ENCODE results near the gene DDO.

The DDO gene

GRCh38 chr6:110419028-110419739 lies 3.8 kb upstream of the DDO start:
- DNase-seq (ENCODE audit: low spot score) = no peak

GRCh38 chr6:110418594-110418993 lies 3.2 kb upstream of the DDO start:
- no peak for DNase-seq (ENCODE audit: low spot score)

- no peak for DNase-seq (ENCODE audit: low spot score)
Measured at GRCh38 chr6:110414669-110415068, 706 bp downstream of the DDO start.

DNA sequence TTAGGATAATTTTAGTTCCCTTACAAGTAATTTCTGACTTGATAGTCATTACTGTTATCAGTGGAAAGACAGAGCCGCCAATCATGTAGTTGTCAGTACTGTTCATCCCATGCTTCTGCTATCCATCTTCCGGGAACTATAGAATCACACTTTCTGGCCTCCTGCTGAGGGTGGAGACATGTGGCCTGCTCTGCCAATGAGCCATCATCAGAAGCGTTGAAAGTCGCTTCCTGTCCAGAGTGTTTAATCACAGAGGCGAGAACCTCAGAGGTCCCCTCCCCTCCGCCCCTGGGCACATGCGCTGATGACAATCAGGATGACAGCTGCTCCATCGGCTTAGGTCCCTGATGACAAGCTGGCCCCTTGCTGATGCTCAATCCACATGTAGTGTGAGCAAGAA lies 3.0 kb downstream of the DDO start:
- no peak for DNase-seq (ENCODE audit: low spot score)

DNA sequence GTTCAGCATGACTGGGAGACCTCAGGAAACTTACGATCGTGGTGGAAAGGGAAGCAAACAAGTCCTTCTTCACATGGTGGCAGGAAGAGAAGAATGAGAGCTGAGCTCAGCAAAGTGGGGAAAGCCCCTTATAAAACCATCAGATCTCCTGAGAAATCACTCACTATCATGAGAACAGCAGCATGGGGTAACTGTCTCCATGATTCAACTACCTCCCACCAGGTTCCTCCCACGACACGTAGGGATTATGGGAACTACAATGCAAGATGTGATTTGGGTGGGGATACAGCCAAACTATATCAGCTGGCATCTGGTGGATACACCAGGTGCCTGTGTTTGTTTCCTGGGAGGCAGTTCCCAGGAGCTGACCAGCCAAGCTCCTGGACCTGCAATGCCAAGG lies 4.9 kb downstream of the DDO start:
- no peak for DNase-seq (ENCODE audit: low spot score)

DNA sequence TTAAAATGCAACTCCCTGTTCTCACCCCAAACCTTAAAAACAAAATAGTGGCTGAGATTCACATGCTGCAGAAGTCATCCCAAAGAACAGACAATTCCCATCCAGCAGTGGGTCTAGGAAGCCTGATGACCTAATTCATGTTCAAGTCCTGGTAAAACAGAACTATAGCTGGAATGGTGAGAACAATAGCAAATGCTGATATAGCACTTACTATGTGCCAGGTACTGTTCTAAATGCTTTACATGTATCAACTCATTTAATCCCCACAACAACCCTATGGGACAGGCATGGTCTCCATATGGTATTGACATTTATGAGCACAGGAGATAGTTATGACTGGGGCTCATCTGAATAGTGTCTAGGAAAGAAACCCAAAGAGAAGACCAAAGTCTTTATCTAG lies 5.6 kb downstream of the DDO start:
- DNase-seq (ENCODE audit: low spot score) = no peak

- no peak for DNase-seq (ENCODE audit: low spot score)
Measured at GRCh38 chr6:110408901-110409300, 6.5 kb downstream of the DDO start.

DNA sequence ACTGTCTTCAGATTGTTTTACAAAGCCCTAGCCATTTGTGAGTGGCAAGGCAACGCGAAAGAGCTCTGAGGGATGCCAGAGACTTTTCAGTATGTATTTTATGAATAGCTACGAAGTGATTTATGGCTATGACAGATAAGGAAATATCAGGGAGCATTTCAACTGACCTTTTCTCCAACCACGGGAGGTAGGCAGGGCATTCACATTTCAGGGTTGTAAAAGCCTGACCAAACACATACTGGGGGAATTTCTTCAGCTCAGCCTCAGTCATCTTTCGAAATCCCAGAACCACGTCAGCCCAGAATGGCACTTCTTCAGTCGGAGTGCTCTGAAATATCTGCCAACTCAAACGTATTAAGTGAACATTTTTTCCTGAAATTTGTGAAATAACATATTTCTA lies 10.8 kb downstream of the DDO start:
- DNase-seq (ENCODE audit: low spot score) = no peak

DNA sequence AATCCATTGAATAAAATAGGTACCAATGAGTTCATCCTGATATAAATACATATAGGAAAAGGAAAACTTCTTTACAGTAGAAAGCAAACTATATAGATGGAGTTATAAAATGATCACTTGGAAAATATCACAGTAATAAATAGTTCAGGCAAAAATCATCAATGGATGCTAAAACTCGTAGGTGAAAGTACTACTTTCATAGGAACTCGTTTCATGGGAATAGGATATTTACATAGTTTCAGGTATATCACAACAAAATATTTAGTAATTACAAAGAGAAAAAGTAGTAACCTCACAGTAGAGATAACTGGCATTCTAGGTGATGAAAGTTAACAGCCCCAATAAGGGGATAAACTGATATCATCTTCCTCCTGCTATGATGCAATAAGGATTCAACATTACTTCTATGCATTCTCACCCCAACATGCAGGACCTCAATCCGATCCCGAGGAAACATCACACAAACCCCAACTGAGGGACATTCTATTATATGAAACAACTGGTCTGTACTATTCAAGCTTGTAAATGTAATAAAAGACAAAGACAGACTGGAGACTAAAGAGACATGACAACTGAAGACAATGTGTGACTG lies 13.7 kb downstream of the DDO start:
- DNase-seq (ENCODE audit: low spot score) = no peak

DNA sequence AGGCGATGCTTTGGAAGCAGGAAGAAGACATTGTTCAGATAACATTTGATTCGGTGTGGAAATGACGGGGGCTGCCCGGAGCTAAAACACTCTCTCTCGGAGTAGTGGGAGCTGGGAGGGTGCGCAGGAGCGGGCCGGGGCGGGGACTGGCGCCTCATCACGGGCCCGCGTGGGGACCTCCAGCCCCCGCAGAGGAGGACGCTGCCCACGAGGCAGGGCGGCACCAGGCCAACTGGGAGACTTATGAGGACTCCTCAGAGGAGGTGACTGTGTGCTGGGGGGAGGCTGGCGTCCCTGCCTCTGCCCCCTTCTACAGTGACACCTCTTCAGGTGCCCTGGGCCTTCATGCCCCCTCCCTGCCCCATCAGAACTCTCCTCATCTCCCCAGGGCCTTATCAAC lies 15.2 kb downstream of the DDO start:
- no peak for DNase-seq (ENCODE audit: low spot score)

DNA sequence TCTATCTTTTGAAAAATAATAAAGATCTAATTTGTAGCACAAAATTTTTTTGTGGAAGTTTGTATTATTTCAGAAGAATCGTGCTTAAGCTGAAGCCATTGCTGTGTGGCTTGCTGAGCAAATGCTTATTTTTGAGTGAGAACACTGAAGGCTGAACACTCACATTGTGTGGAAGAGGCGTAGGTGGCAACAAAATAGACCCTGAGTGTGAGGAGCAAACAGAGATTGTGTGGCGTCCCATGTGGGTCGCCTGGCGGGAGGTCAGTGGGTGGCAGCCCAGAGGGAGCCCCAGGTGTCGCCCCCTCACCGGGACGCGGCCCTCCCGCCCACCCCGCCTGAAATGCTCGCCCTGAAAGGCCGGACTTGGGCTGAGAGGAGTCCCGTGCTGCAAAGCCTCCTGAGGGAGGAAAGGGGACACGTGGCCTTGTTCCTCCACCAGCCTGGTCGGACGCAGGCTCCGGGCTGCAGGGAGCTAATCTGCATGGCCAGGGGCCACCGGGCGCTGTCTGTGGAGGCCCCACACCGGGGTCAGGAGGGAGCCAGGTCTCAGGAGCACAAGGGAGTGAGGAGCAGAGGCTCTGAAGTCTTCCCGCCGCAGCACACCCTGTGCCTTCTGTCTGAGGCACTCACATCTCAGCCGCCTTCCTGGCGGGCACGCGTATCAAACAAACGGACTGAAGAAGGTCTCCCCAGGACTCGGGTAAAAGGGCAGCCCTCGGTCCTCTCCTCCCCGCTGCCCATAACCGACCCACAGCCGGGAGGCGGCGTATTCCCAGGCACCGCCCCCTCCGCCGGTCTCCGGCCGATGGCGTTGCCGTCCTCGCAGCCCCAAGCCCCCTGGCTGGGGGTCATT lies 15.9 kb downstream of the DDO start:
- DNase-seq (ENCODE audit: low spot score) = no peak

- no peak for DNase-seq (ENCODE audit: low spot score)
Measured at GRCh38 chr6:110398778-110399177, 16.6 kb downstream of the DDO start.

GRCh38 chr6:110395221-110395620 lies 20.2 kb downstream of the DDO start:
- no peak for DNase-seq (ENCODE audit: low spot score)

DNA sequence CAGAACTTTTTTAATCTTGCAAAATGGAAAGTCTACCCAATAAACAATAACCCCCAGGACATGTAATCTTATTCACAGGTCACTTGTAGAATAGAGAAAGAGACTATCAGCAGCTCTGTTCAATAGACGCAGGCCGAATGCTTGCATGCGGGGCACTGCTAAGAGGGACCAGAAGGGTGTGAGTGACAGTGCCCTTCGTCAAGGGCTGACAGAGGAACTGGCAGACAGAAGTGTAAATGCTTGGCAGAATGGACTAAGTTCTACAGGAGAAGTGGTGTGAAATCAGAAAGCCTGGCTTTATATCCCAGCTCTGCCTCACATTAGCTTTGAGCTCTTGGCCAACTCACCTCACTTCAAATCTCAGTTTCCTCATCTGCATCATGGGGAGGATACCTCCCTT lies 21.0 kb downstream of the DDO start:
- no peak for DNase-seq (ENCODE audit: low spot score)

- no peak for DNase-seq (ENCODE audit: low spot score)
Measured at GRCh38 chr6:110392727-110393126, 22.6 kb downstream of the DDO start.

DNA sequence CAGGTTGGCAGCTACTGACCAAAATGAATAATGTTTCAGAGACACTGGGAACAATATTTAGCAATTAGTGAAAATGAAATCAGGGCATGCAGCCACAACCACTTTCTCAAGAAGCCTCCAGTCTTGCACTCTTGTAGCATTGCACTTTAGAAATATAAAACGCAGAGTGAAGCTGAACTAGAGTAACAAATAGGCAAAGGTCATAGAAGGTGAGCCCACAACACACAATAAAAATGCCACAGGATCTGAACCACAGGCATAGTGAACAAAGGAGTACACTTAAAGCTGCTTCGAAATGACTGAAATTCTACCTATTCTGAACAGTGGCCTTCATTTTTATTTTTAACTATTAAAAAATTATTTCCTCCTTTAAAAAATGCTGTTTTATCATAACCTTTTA lies 25.0 kb downstream of the DDO start:
- DNase-seq (ENCODE audit: low spot score) = no peak

DNA sequence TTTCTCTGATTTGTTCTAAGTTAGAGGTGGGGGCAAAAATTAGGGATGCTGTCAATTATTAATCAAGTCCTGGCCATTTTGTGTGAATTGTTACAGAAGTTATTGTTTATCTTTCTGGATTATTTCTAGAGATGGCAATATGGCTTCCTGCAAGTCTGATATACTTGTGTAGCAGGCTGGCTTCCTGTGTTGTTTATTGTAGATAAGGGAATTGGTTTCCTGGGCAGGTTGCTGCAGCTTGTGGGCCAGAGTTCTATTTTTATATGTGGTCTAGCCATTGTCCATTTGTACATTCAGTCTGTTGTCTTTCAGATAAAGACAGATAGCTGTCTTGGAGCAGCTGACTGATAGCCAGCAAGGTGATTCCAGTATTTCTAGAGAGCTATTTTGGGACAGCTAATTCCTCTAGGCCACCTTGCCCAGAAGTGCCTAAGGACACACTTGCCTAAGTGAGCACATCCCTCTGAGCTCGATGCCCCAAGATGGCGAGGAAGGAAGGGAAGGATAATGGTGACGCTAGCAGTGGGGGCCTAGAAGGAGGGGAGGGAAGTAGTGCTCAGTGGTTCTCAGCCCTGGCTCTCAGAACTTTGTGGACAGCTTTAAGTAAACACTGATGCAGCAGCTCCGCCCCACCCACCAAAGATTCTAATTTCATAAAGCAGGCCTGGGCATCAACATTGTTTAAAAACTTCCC lies 25.5 kb downstream of the DDO start:
- DNase-seq (ENCODE audit: low spot score) = no peak

GRCh38 chr6:110387986-110388385 lies 27.4 kb downstream of the DDO start:
- DNase-seq (ENCODE audit: low spot score) = no peak

GRCh38 chr6:110385458-110385863 lies 29.9 kb downstream of the DDO start:
- no peak for DNase-seq (ENCODE audit: low spot score)

DNA sequence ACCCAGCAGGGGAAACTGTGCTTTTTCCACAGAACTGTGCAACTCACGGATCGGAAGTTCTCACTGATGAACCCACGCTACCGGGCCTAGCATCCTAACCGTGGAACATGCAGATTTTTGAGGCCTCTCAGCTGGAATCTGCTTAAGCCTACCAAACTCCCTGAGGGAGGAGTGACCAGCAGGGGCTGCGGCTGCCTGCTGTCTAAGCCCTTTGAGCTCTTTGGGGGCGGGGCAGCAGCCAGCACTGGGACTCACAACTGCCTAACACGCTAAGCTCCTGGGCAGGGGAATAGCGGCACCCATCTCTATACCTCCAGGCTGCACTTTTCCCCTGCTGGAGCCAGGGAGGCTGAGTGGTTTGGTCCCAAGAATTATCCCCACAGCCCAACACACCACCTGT lies 36.8 kb downstream of the DDO start:
- DNase-seq (ENCODE audit: low spot score) = no peak

DNA sequence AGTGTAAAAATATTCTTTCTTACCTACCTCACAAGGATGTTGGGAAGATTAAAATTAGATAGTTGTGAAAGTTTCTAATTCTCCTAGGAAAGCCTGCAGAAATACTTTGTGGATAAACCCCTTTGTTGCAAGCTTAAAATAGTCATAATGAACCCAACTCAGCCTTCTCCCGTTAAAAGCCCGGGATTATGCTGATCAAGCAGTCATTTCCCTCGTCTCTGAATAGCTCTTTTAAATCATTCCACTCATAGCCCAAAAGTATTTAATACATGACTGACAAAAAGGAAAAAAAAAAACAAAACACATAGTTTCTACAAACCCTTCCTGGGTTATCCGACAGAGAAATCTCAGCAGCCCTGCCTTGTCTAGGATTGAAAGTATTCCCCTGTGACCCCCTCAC lies 46.3 kb downstream of the DDO start:
- DNase-seq (ENCODE audit: low spot score) = no peak

DNA sequence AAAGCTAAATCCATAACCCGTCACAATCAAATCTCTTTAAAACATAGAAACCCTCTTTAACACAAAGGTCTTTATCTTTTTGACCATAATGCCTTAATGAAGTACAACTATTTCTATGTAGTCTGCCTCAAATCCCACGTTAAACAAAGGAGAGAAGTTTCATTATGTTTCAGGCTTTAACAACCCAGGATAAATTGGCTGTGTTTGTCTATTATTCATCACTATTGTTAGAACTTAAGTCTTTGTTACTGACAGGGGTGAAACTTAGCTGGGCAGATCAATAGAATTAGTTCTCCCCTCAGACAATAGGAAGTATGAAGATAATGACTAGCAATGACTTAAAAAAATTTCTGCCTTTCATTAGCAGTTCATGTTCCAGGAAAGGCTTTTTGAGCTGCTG lies 47.1 kb downstream of the DDO start:
- DNase-seq (ENCODE audit: low spot score) = no peak

GRCh38 chr6:110367825-110368224 lies 47.5 kb downstream of the DDO start:
- no peak for DNase-seq (ENCODE audit: low spot score)

All from kidney tubule cell (primary cell).